GM18861 (cell line): ENCODE measurements around the gene UBE2Q1.
"Not testable (repeated sequence)": the region's sequence is repeated elsewhere in the genome, so short reads cannot be mapped to it uniquely, and the experiment has no call there.

ENCODE experiments used
- ATAC-seq: cut with Tn5 transposase; IDR thresholded peaks from one replicate; pipeline ENCODE4 v1.9.1; 2021; ENCODE audit not compliant: unreplicated experiment

The UBE2Q1 gene

DNA sequence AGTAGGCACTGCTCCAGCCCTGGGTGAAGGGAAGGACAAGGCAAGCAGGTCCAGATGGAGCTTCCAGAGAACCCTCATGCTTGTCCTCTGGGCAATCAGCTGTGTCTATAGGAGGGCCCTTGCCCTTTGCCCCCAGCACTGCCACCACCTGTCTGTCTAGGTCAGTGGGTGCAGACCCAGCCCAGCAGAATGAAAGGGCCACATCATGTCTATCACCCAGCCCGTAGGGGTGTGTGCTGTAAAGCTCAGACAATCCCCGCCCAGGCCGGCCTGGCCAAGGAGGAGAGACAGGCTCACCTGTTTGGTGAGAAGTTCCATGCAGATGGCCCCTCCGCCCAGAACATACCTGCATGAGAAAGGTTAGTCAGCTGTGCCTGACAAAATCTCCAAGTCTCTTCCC lies 7.0 kb downstream of the UBE2Q1 start:
- ATAC-seq, result no peak

DNA sequence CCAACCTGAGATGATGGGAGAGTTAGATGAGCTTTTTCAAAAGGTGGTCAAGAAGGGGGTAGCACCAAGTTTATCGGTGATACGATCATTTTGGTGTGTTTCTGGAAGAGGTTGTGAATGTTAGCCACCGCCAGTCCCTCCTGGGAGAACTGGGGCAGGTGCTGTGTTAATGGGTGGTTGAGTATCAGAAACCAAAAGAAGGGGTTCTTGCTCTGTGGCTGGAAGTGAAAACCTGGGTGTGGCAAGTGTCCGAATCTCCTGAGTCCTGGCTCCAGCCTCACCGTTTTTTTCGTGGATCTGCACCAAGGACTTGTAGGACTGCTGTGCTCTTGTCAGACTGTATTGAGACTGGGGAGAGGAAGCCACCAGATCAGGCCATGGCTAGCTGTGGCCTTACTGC lies 7.8 kb downstream of the UBE2Q1 start:
- ATAC-seq, result no peak

DNA sequence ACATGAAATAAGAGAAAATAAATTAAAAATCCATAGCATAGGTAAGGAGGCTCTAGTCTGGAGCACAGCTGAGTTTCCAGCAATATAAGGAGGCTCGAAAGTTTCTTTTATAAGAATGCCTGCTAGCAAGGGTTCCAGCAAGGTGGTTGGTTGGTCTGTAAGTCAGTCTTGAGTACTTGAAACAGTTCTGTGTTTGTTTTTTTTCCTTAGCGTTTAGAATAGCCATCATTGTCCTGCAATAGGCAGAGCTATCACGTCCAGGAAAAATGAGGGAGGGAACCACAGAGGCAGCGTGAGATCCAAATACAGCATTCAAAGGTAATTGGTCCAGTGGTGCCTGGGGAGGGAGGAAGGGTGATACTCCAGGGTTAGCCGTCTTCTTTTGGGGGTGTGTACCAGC lies 8.4 kb downstream of the UBE2Q1 start:
- ATAC-seq, result no peak

DNA sequence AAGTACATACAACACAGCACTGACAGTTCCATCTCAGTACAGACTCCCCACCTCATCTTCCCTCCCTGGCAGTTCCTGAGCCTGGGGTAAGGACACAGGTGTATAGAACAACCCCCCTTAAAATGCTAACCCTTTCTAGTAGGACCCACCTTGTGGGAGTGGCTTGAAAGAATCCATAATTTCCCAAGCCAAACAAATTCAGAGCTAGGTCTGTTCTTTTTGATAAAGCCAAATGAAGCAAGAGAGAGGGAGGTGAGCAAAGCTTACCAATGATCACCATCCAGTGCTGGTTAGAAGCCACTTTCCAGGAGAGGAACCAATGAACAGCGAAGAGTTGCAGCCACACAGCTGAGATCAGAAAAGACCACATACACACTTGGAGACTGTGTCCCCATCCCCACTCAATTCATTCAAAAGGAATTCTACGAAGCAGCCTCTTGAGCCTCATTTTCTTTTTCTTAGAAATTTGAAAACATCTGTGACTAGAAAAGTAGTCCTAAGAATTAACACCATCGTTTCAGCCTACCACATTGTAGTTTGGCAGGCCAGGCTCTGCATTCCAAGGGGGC lies 9.2 kb downstream of the UBE2Q1 start:
- no peak for ATAC-seq

DNA sequence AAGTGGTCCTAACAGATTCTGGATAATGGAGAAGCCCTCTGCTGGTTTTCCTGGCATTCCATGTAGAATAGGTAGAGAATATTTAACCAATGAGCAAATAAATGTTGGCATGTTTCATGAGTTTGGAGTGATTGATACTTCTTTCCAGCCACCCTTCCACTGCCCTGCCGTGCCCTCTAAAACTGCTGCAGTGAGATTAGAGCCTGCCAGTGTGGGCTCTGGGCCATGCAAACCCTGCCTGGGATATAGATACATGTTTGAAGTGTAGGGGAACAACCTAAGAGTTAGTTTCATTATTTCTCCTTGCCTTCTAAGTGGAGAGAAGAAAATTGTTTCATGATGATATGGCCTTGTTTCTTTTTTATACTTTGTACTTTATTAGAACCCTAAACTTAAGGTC lies 10.4 kb downstream of the UBE2Q1 start:
- ATAC-seq, result no peak

DNA sequence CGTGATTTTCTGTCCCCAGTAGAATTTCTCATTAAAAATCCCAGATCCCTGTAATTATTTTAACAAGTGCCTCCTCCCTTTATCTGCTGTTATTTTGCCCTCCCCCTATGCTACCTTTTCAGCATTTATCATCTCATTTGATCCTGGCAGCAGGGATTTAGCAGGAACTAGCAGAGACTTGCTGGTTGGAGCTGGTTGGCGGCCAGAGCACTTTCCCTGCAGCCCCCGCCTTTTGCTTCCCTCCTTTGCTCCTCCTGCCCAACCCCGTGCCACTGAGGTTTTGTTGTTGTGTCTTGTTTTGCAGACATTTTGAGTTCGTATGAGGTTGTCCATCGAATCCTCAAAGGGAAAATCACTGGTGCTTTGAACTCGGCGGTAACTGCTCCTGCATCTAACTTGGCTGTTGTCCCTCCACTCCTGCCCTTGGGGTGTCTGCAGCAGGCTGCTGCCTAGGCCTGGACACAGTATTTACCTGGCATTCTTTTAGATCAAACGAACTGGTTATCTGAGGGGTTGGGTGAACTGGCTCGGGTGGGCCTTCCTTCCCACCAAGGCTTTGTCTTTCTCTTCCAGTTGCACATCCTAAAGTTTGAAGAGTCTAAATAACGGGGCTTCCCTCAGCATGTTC lies 11.2 kb downstream of the UBE2Q1 start:
- no peak for ATAC-seq

DNA sequence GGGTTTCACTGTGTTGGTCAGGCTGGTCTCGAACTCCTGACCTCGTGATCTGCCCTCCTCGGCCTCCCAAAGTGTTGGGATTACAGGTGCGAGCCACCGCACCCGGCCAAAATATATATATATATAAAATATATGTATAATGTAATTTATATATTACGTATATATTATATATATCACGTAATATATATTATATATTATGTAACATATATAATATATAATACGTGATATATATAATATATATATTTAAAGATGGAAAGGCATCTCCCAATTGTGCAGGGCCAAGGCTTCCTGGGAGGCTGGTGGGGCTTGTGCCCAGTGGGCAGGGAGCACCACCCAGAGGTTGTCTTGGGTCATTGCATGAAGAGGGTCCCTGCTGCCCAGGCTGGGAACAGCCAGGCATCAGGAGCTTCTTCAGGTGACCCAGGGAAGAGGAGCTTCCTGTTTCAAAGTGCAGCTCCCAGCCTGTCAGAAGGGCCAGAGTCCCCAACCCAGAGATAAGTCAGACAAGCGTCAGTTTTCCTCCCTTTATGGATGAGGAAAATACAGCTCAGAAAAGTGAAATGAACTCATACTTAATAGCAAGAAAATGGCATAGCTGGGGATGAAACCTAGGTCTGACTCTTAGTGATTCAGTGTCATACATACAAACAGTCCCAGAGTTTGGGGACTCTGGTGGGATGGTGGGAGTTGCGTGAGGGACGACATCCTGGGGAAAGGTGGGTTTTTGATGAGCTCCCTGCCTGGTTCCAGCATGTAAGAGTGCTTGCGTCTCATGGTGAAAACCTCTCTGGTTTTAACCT lies 12.0 kb downstream of the UBE2Q1 start:
- no peak for ATAC-seq

DNA sequence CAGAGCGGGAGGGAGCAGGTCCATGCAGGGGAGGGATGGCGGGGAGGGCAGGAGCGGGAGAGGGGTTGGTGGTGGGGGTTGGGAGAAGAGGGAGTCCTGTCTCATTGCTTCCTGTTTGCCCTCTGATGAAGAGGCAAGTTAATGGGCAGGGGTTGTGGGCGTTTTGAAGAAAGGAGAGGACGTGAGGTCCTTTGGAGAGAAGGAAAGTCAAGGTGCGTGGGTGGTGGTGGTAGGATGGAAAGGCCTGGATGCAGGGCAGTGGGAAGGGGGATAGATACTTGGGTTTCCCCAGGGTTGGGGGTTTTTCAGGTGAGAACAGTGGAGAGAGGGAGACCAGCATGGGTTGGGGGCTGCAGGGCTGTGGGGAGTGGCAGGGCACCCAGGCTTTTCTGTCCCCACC lies 17.2 kb downstream of the UBE2Q1 start:
- ATAC-seq, result no peak

DNA sequence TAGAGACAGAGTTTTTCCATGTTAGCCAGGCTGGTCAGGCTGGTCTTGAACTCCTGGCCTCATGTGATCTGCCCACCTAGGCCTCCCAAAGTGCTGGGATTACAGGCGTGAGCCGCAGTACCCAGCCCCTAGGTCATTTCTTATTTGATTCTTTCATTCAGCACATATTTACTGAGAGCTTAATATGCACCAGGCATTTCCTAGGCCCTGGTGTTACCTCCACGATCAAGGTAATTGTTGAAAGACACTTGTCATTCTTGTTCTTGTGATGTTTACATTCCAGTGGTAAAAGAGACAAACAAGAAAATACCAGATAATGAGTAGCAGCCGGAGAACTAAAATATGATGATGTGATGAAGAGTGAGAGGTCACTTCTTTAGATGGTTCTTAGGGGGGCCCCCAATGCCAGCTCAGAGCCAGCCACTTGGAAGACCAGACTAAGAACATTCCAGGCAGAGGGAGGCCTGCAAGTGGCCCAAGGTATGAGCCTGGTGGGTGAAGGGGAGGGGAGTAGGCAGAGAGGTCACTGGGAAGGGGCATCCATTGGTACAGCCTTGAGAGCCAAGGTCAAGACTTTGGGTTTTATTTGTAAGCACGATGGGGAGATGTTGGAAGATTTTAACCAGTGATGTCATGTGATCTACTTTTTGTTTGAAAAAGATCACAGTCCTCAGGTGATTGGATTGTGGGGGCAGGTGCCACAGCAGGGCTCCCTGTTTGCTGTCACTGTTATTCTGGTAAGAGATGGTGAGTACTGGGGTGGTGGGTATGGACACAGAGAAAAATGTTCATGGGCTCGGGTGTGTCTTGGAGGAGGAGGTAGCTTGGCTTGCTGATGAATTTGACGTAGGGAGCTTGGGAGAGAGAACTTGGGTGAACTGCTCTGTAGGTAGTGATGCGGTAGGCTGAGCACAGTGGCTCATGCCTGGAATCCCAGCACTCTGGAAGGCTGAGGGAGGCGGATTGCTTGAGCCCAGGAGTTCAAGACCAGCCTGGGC lies 18.7 kb downstream of the UBE2Q1 start:
- no peak for ATAC-seq

DNA sequence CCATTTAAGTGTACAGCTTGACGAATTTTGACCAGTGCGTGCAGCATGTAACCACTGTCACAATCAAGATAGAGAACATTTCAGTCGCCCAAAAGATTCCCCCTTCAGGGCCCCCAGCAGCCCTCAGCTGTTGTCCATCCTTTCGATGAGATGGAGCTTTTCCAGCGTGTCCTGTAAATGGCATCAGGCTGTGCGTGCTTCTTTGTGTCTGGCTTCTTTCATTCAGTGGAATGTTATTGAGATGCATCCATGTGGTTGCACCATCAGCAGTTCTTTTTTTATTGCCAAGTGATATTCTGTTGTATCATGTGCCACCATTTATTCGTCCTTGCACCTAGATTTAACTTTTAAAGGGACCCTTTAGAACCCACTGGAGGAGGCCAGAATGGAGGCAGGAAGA lies 21.9 kb downstream of the UBE2Q1 start:
- no peak for ATAC-seq

DNA sequence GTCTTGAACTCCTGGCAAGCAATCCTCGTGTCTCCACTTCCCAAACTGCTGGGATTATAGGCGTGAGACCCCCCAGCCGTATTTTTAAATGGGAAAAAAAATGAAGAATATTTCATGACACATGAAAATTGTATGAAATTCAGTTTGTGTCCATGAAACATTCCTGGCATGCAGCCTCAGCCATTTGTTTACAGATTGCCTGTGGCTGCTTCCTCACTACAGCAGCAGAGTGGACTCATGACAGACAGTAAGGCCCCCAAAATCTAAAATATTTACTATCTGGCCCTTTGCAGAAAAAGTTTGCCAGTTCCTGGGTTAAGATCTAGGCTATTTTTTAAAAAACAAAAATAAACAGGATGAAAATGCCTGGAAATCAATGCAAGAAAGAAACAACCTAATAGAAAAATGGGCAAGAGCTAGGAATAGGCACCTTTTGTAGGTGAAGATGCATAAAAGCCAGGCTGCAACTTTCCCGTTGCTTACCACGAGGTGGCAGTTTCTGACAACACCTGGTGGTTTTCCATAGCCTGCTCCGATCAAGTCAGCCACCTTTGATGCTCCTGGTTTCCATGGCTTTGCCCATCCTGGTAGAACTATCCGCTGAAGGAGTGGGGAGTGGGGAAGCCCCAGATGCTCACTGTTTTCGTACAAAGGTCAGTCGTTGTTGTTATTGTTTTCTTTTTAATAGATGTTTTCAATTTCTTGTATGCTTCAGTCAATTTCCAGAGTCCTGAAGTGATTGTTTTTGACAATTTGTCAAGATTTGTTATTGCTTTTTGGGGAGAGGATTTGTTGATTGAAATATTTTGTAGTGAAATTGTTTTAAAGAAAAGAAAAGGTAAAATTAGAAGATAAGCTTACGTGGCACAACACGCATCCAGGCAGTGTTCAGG lies 24.3 kb downstream of the UBE2Q1 start:
- no peak for ATAC-seq

DNA sequence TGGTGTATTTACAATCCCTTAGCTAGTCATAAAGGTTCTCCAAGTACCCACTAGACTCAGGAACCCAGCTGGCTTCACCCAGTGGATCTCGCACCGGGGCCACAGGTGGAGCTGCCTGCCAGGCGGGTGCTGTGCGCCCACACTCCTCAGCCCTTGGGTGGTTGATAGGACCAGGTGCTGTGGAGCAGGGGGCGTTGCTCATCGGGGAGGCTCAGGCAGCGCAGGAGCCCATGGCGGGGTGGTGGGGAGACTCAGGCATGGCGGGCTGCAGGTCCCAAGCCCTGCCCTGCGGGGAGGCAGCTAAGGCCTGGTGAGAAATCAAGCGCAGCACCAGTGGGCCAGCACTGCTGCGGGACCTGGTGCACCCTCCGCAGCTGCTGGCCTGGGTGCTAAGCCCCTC lies 26.5 kb downstream of the UBE2Q1 start:
- not testable (repeated sequence) for ATAC-seq

DNA sequence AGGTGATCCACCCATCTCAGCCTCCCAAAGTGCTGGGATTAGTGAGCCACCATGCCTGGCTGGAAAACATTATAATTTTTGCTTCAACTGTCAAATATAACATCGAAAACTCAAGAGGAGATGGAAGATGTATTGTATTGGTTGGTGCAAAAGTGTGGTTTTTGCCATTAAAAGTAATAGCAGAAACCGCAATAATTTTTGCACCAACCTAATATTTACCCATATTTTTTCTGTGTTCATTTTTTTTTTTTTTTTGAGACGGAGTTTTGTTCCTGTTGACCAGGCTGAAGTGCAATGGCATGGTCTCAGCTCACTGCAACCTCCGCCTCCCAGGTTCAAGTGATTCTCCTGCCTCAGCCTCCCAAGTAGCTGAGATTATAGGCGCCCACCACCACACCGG lies 29.2 kb downstream of the UBE2Q1 start:
- ATAC-seq, result no peak

DNA sequence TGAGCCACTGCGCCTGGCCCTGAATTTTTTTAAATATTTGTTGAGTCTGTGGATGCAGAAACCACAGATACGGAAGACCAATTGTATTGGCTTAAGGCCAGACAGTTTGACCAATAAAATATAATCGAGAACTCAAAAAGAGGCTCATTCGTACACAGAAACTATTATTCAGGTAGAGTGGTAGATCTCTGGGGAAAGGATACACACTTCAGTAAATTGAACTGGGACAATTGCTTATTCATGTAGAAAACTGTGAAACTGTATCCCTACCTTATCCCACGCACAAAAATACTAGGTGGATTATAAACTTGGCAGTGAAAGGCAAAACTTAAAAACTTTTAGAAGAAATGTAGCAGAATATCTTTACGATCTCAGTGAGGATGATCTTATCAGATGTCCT lies 31.3 kb downstream of the UBE2Q1 start:
- ATAC-seq, result no peak

DNA sequence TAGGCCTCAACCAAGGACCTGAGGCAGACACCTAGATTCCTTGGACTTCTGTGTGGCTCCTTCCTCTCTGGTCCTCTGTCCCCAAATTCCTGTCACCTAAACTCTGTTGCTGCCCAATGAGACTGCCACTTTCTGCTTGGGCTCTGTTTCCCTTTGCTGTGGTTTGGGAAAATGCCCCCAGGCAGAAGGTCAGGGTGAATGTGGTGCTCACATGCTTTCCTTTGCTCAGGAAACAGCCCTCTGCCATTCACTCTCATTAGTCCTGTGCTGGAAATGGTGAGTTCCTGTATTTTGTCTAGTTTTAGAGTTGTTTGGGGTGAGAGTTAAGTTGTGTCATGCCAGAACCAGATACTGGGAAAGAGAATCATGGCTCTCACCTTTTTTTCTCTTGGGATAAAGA lies 33.6 kb downstream of the UBE2Q1 start:
- no peak for ATAC-seq

DNA sequence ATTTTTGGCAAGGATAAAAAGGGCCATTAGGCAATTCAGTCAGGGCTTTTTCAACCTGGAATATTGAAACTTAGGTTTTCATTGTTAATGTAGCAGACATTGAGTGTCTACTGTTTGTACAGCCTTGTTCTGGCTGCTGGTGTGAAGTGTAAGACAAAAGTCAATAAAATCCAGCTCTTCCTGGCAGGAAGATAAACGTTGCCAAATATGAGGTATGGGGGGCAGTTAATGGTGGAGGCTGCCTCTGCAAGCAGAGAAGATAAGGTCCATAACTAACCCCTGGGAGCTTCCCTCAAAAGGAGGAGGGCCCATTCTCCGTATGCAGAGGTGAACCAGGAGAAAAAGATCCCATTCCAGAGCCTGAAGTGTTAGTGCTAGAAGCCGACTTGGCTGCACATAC lies 36.8 kb downstream of the UBE2Q1 start:
- no peak for ATAC-seq

DNA sequence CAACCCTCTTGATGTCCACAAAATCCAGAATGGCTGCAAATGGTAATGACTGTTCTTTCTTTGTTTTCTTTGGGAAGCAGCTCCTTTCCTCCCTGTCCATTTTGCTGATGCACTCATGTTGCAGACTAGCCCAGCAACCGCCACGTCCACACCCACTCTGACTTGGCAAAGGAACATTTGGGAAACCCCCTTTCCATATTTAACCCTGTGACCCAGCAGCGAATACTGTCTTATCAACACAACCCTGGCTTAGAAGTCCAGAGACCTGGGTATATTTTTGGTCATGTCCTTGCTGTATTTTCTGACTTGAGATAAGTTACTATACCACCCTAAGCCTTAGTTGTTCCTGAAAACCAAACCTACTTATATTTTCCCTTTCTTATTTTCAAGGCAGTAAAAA lies 38.1 kb downstream of the UBE2Q1 start:
- ATAC-seq, result no peak

DNA sequence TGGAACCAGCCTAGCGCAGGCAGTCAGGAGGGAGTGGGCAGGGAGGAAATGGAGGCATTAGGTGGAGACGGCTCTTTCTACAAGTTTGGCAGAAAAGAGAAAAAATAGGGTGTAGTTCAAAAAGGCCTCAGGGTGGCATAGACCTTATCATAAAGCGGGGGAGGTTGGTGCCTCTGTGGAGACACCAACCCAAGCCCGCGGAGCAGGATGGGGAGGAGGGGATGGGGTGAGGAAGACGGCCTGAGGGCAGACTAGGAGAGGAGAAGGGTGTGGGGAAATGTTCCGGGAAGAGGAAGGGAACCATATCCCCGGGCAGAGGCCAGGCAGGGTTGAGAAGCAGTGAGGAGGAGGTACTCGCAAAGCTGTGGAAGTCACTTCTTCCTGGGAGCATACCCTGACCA lies 38.9 kb downstream of the UBE2Q1 start:
- no peak for ATAC-seq

DNA sequence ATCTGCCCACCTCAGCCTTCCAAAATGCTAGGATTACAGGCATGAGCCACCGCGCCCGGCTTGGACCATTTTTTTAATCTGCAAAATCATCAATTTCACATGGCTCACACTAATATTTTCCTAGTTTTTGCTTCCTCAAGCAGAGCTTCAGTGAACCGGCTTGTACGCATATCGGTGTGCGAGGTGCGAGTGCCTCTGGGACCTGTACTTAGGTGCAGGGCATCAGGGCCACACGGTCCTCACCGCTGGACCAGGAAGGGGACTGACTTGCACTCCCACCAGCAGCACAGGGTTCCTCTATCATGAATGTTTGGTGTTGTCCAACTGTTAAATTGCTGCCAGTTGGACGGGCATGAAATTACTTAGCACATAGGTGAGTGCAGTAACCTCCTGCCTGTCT lies 40.8 kb downstream of the UBE2Q1 start:
- no peak for ATAC-seq

DNA sequence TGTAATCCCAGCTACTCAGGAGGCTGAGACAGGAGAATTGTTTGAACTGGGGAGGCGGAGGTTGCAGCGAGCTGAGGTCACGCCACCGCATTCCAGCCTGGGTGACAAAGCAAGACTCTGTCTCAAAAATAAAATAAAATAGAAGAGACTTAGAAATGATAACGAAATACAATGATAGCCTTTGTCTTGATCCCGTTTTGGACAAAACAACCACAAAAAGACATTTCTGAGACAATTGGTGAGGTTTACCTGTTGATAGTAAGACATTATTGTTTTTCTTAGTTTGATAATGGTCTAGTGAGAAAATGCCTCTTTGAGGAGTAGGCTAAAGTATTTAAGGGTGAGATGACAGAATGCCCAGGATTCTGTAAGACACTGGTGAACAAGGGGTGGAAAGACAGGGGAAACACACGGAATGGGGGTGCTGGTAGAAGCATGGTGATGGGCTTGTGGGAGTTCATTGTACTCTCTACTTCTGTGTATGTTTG lies 44.4 kb downstream of the UBE2Q1 start:
- no peak for ATAC-seq
